MM.1S (cell line): ENCODE measurements around the gene KCNK10.

Experiments
- EZH2 ChIP-seq: fragments of 300-600 bp; sonication (generic); optimal IDR thresholded peaks from 2 replicates; pipeline ENCODE3; 2017; ENCODE audit warnings: low read depth, mild to moderate bottlenecking, antibody characterized with exemption, low read length, mixed read lengths
- EZH2phosphoT487 ChIP-seq: fragments of 300-600 bp; sonication (generic); IDR thresholded peaks from 2 replicates; pipeline ENCODE4 v1.6.1; 2018; ENCODE audit warnings: antibody characterized with exemption, low read length

DNA sequence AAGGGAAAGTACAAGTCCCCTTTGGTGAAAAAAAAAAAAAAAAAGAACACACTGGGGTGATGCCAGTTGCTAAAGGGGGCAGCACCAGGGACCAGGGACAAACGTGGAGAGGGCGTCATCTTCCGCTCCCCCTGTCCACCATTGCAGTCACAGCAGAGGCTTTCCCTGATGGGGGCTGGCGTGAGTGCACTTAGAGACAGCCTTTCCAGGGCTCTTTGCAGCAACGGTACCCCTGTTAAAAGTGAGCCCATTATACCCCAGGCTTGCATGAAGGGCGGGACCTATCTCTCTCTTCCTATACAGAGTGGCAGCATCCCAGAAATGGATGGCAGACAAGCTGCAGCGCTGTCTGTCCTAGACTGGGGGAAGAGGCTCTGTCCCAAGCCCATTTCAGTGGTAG, 155.0 kb downstream of the KCNK10 start:
- TF ChIP-seq EZH2 (no peak), EZH2phosphoT487 (no peak)
